ENCODE measurements around the gene SAMD13.

The SAMD13 gene

DNA sequence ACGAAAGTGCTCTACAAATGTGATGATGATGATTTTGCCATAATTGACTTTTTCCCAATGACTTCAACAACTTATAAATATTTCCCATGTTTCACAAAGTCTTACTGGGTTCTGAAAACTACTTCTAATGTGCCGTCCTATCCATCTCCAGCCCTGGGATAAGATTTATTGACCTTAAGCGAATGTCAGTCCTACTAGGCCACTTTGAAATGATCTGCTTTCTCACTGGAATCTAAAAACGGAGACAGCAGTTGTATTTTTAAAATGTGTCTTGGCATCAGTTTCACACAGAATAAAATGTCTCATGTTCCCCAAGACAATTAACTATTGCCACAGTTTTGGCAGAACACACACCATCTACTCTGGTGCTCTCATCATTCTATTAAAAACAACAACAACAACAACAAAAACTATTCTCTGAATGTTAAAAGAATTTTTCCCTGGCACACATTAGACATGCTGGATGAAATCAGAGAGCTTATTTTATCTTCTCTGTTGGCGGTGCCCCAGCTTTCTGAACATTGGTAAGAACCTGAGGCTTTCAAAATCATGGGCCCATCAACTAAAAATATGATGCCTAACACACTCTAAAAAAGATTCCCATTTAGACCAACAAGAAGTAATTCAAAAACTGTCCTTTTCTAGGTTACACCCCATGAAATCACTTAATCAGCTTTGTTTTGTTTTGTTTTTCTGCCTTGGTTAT is 73.6 kb downstream of the SAMD13 start:
- DNase-seq, result no peak

GRCh38 chr1:84376000-84376910 is 74.7 kb downstream of the SAMD13 start:
- DNase-seq, result no peak

GRCh38 chr1:84377480-84378095 is 76.1 kb downstream of the SAMD13 start:
- no peak for DNase-seq

- no peak for DNase-seq
Observed at GRCh38 chr1:84379138-84379916, 77.8 kb downstream of the SAMD13 start.

GRCh38 chr1:84379917-84380180 is 78.3 kb downstream of the SAMD13 start:
- no peak for DNase-seq

- no peak for DNase-seq
Observed at GRCh38 chr1:84382127-84382526, 80.6 kb downstream of the SAMD13 start.

DNA sequence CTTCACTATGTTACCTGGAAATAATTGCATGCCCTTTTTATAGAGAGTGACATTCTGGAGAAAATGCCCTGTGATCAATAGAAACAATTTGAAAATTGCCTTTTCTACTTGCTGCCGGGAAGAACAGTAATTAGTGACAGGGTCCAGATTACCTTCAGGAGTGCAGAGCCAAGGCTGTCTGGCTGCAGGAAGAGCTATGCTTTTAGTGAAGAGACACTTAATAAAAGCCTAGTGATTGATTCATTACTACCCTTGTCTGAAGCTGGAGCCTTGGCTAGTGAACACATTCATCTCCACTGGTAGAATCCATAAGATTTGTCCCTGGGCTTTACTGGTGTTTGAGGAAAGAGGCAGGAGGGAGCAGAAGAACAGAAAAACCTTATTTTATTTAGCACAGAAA is 83.8 kb downstream of the SAMD13 start:
- DNase-seq, result no peak

- no peak for DNase-seq
Observed at GRCh38 chr1:84386716-84387479, 85.4 kb downstream of the SAMD13 start.

- no peak for DNase-seq
Observed at GRCh38 chr1:84387480-84388163, 86.1 kb downstream of the SAMD13 start.

- DNase-seq, result no peak
Observed at GRCh38 chr1:84390226-84390625, 88.7 kb downstream of the SAMD13 start.

- DNase-seq, result no peak
Observed at GRCh38 chr1:84398175-84399155, 97.0 kb downstream of the SAMD13 start, which contains the start of gene DNASE2B. TSS of gene DNASE2B (plus strand) at chr1:84398484. CDS start at chr1:84398565, 81 bp downstream.

Measured in NCI-H2081 (cell line).